Measurements from ENCODE around the gene PIR. TPM values are rescaled to one million over a fixed set of nuclear protein-coding genes. Genes with fewer than 3 reads are reported as not detected.

The PIR gene
- total RNA-seq, 3 donors from 2014 or later (not counting 1 experiment from before 2014, with no cell fraction given): 0.57 TPM; not detected in 2

- Histone ChIP-seq H3K27me3 (ENCODE audit: control insufficient read depth, insufficient read depth, low read length) (no peaks in the 10 kb centered on the region), H3K27ac (ENCODE audit: low read length) (no peak overlapping the region), H3K36me3 (ENCODE audit: control insufficient read depth, insufficient read depth, low read length) (no peaks in the 10 kb centered on the region), H3K9me3 (ENCODE audit: control insufficient read depth, insufficient read depth, low read length) (no peaks in the 10 kb centered on the region), H3K4me3 (ENCODE audit: low read length) (no peak overlapping the region), H3K4me1 (ENCODE audit: control insufficient read depth, insufficient read depth, low read length) (no peaks in the 10 kb centered on the region)
- TF ChIP-seq, protein P1, sequence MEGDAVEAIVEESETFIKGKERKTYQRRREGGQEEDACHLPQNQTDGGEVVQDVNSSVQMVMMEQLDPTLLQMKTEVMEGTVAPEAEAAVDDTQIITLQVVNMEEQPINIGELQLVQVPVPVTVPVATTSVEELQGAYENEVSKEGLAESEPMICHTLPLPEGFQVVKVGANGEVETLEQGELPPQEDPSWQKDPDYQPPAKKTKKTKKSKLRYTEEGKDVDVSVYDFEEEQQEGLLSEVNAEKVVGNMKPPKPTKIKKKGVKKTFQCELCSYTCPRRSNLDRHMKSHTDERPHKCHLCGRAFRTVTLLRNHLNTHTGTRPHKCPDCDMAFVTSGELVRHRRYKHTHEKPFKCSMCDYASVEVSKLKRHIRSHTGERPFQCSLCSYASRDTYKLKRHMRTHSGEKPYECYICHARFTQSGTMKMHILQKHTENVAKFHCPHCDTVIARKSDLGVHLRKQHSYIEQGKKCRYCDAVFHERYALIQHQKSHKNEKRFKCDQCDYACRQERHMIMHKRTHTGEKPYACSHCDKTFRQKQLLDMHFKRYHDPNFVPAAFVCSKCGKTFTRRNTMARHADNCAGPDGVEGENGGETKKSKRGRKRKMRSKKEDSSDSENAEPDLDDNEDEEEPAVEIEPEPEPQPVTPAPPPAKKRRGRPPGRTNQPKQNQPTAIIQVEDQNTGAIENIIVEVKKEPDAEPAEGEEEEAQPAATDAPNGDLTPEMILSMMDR (IDR thresholded peaks at IDR 0.05): no peak
- Mint-ChIP-seq H3K36me3 (no peaks in the 10 kb centered on the region), H3K9me3 (no peaks in the 10 kb centered on the region), H3K4me3 (no peak overlapping the region), H3K27ac (no peak overlapping the region), H3K4me1 (no peaks in the 10 kb centered on the region), H3K27me3 (ENCODE audit: low read depth in 2 of 2) (peaks cover 22 to 34% of the 10 kb centered on the region in 2 donors)
- intact Hi-C loops (cut with micrococcal nuclease): no loop called here
- no peak for DNase-seq
- no peak for ATAC-seq
- 49% methylated on average over 7 of the region's 9 CpGs for WGBS (ENCODE audit: insufficient coverage)
These were observed 126.4 kb downstream of the PIR start for GRCh38 chrX:15366506-15367352.

- H3K9me3 ChIP-seq (ENCODE audit: control insufficient read depth, insufficient read depth, low read length): no peaks in the 10 kb centered on the region
- WGBS (ENCODE audit: insufficient coverage): 82% methylated on average over 1 of the region's 2 CpGs
- H3K27ac ChIP-seq (ENCODE audit: low read length): no peak overlapping the region
- H3K4me1 Mint-ChIP-seq: no peaks in the 10 kb centered on the region
- DNase-seq (no peak), ATAC-seq (no peak)
- H3K27me3 Mint-ChIP-seq (ENCODE audit: low read depth in 2 of 2): peaks cover 5 to 47% of the 10 kb centered on the region in 2 donors
- TF ChIP-seq, protein P1 (IDR thresholded peaks at IDR 0.05): no peak
- intact Hi-C loops (cut with micrococcal nuclease): no loop called here
- H3K27ac Mint-ChIP-seq: no peak overlapping the region
- no peaks in the 10 kb centered on the region for H3K27me3 ChIP-seq (ENCODE audit: control insufficient read depth, insufficient read depth, low read length)
- H3K36me3 ChIP-seq (ENCODE audit: control insufficient read depth, insufficient read depth, low read length): no peaks in the 10 kb centered on the region
- H3K4me3 ChIP-seq (ENCODE audit: low read length): no peak overlapping the region
- no peaks in the 10 kb centered on the region for H3K9me3 Mint-ChIP-seq
- no peaks in the 10 kb centered on the region for H3K36me3 Mint-ChIP-seq
- no peak overlapping the region for H3K4me3 Mint-ChIP-seq
- no peaks in the 10 kb centered on the region for H3K4me1 ChIP-seq (ENCODE audit: control insufficient read depth, insufficient read depth, low read length)
These were observed 133.4 kb downstream of the PIR start for GRCh38 chrX:15359701-15360100.

- TF ChIP-seq, protein P1 (IDR thresholded peaks at IDR 0.05): no peak
- ATAC-seq (no peak), DNase-seq (no peak)
- no peak overlapping the region for H3K27ac Mint-ChIP-seq
- intact Hi-C loops (cut with micrococcal nuclease): no loop called here
- no peak overlapping the region for H3K4me3 Mint-ChIP-seq
- H3K9me3 Mint-ChIP-seq: no peaks in the 10 kb centered on the region
- no peaks in the 10 kb centered on the region for H3K4me1 Mint-ChIP-seq
- WGBS (ENCODE audit: insufficient coverage): no CpG with 5 or more reads among the region's 2 CpGs
- H3K27me3 Mint-ChIP-seq (ENCODE audit: low read depth in 2 of 2): peaks cover 4 to 36% of the 10 kb centered on the region in 2 donors
- H3K4me3 ChIP-seq (ENCODE audit: low read length): no peak overlapping the region
- no peaks in the 10 kb centered on the region for H3K27me3 ChIP-seq (ENCODE audit: control insufficient read depth, insufficient read depth, low read length)
- no peaks in the 10 kb centered on the region for H3K4me1 ChIP-seq (ENCODE audit: control insufficient read depth, insufficient read depth, low read length)
- no peak overlapping the region for H3K27ac ChIP-seq (ENCODE audit: low read length)
- H3K36me3 ChIP-seq (ENCODE audit: control insufficient read depth, insufficient read depth, low read length): no peaks in the 10 kb centered on the region
- H3K36me3 Mint-ChIP-seq: no peaks in the 10 kb centered on the region
- no peaks in the 10 kb centered on the region for H3K9me3 ChIP-seq (ENCODE audit: control insufficient read depth, insufficient read depth, low read length)
These were observed 134.6 kb downstream of the PIR start for GRCh38 chrX:15358533-15358932.

All from natural killer cell (primary cell).